ENCODE measurements around the gene EXOC3L4.

DNA sequence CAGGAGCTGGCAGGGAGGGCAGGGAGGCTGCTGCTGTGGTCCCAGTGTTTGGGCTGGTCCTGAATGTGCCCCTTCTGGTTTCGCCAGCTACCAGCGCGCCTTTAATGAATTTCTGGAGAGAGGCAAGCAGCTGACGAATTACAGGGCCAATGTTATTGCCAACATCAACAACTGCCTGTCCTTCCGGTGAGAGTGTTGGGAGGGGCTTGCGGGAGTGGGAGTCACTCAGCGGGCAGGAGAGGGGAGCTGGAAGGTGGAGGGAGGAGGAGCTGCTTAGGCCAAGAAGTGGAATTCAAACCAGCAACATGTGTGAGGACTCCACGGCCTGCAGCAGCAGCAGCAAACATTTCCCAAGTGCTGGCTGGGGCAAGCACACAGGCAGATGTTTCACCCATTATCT is 36.4 kb downstream of the EXOC3L4 start:
- TF ChIP-seq POLR2AphosphoS5 (IDR thresholded peaks at IDR 0.05; ENCODE audit: low read depth, low read length) (no peak), TAF1 (IDR thresholded peaks at IDR 0.05; ENCODE audit: borderline replicate concordance, insufficient read depth, low read length) (no peak), SIN3A (IDR thresholded peaks at IDR 0.05; ENCODE audit: borderline replicate concordance, insufficient read depth, low read length) (no peak), FOXP2 (optimal IDR thresholded peaks at IDR 0.05; ENCODE audit: borderline replicate concordance, extremely low read depth, extremely low read length, insufficient read depth) (no peak)
- TF ChIP-seq, protein P1, sequence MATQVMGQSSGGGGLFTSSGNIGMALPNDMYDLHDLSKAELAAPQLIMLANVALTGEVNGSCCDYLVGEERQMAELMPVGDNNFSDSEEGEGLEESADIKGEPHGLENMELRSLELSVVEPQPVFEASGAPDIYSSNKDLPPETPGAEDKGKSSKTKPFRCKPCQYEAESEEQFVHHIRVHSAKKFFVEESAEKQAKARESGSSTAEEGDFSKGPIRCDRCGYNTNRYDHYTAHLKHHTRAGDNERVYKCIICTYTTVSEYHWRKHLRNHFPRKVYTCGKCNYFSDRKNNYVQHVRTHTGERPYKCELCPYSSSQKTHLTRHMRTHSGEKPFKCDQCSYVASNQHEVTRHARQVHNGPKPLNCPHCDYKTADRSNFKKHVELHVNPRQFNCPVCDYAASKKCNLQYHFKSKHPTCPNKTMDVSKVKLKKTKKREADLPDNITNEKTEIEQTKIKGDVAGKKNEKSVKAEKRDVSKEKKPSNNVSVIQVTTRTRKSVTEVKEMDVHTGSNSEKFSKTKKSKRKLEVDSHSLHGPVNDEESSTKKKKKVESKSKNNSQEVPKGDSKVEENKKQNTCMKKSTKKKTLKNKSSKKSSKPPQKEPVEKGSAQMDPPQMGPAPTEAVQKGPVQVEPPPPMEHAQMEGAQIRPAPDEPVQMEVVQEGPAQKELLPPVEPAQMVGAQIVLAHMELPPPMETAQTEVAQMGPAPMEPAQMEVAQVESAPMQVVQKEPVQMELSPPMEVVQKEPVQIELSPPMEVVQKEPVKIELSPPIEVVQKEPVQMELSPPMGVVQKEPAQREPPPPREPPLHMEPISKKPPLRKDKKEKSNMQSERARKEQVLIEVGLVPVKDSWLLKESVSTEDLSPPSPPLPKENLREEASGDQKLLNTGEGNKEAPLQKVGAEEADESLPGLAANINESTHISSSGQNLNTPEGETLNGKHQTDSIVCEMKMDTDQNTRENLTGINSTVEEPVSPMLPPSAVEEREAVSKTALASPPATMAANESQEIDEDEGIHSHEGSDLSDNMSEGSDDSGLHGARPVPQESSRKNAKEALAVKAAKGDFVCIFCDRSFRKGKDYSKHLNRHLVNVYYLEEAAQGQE (IDR thresholded peaks at IDR 0.05; ENCODE audit: insufficient read depth in 1 of 2, low read depth in 2 of 2, low read length in 2 of 2), result no peak
